Measurements from ENCODE around the gene SIRT7.

The SIRT7 gene

DNA sequence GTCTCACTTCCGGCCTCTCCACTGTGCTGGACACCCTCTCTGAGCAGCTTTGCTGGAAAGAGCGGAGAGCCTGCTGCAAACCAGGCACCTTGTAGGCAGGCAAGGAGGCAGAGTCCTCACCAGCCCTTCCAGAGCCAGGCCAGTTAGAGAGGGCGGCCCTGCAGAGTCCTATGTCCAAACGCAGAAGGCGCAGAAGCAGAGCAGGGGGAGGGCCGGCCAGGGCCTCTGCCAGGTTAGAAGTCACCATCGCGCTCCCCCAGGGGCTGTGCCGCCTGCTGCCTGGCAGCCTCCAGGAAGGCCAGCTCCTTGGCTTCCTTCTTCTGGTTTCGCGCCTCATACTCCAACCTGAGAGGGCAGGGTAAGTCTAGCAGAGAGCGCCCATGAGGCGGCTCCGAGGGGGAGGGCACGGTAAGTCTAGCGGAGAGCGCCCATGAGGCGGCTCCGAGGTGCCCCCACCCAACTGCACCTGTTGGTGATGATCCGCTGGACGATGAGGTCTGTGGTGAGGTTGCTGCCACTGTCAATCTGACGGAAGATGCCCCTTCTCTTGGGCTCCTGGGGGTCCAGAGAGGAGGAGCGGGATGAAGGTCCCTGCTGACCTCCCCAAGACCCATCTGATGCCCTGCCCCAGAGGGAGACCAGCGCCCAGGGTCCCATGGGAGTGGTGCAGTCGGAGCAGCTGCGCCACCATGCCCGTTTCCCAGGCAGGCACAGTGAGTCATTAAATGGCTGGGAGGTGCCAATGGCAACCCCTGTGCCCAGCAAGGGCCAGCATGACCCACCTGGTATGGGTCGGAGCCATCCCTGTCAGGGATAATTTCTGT, 13.2 kb downstream of the SIRT7 start:
- no peak for DNase-seq

DNA sequence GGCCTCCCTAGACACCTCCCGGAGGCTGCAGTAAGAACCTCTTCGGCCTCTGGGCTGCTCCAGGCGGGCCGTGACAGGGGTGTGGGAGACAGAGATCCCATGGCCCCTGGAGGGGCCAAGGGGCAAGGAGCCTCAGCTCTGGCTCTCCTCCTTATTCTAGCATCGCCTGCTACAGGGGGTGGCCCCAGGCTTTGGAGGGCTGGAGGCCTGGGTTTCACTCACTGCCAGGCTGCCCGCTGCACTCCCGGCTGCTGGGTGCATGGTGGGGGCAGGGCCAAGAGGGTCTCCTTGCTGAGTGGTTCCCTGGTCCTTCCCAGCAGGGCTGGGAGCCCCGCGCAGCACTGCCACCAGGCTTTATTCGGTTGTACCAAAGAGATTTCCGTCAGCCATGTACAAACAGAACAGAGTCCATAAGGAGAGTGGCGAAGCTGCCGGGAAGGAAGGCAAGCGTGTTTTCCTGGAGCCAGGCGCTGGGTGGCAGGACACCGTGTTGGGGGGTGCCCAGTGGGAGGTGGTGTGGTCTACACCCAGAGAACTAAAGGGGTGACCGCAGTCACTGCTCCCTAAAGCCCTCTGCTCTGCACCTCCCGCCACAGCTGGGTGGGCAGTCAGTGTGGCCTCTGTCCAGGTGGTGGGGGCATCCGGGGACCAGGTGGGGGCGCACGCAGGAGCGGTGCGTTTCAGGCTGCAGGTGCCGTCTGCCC, 13.9 kb downstream of the SIRT7 start:
- no peak for DNase-seq

DNA sequence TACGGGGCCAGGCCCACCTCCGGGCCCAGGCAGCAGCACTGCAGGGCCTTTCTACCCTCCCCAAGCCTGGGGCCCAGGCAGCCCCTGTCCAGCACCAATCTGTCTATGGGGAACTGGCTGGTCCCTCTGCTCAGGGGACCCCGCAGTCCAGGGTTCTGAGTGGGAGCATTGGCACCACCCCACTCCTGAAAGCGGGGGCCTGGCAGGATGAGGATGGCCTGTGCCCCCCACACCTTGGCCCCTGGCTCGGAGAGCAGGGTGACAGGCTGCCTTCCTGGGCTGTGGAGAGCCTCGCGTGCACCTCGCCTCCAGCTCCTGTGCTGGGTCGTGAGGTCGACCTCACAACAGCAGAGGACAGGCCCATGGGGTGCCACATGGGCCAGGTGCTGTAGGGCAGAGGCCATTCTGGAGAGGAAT, 14.6 kb downstream of the SIRT7 start:
- DNase-seq = no peak

DNA sequence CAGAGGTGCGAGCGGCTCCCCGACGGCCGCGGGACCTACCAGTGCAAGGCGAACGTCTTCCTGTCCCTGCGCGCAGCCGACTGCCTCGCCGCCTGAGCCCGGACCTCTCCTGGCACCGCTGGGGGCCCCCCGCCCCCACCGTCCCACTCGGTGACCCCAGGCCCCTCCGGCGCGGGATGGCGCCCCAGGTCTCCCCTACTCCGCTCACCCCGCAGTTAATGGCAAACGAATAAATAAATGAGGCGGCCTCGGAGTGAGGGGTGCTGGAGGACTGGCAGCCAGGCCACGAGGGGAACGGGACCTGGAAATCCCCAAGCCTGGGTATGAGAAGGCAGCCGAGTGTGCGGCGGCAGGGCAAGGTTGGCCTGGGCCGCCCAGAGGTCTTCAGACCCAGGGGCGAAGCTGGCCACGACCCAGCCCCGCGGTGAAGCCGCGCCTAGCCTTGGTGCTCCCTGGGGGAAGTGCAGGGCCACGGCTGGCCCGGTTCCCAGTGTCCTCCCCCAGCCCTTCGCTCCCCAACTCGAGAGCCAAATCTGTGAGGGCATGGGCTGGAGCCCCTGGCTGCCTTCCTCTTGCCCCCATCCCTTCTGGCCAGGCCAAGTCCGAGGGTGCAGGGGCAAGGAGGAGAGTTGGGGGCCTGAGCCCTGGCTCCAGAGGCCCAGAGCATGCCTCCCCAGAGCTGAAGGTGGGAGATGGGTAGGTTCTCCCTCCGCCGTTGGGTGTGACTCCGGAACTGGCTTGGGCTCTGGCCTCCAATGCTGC, 15.1 kb downstream of the SIRT7 start:
- DNase-seq = no peak

DNA sequence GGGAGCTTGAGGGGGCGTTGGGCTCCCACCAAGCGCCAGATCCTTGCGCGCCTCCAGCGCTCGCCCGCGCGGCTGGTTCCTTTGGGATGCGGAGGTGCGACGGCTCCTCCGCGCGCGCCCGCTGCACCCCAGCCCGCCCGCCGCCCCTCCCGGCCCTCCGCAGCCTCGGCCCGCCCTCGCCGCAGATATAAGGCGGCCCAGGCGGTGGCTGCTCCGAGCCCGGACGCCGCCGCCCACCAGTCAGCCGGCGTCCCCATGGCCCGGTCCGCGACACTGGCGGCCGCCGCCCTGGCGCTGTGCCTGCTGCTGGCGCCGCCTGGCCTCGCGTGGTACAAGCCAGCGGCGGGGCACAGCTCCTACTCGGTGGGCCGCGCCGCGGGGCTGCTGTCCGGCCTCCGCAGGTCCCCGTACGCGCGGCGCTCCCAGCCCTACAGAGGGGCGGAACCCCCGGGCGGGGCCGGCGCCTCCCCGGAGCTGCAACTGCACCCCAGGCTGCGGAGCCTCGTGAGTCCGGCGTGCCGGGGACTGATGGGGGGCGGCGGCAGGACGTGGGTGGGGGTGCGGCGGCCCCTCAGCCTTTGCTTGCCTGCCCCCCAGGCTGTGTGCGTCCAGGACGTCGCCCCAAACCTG, 15.8 kb downstream of the SIRT7 start, which contains the start of gene NPB:
TSS of gene NPB (plus strand) at position 216 of the 630 bp plus-strand sequence. CDS start at position 256, 40 bp downstream.
- DNase-seq = no peak

DNA sequence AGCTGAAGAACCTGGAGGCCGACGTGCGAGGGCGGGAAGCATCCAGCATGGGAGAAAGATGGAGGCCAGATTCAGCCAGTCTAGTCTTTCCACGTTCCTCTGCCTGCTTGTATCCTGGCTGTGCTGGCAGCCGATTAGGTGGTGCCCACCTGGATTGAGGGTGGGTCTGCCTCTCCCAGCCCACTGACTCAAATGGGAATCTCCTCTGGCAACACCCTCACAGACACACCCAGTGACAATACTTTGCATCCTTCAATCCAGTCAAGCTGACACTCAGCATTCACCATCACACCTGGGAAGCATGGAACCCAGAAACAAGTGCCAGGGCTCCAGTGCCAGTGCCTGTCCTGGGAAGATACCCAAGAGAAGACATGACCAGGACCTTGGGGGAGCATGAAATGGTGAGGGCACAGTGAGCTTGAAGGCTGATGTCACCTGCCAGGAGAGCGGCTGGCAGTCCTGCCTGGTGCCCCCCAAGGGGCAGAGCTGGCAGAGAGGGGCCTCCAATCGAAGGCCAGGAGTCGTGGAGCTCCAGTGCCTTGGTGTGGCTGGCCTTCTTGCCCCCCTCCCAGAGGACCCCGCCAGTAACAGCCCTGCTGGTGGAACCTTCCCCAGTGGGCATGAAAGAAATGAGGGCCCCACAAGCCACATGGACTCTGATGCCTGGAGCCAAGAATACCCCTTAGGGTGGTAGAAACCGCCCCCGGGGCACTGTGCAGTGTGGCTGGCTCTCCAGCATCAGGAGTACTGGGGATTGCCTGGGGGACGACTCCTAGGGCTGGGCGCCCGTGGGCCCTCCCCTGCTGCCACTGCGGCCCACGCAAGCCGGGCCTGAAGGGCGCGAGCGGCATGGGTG, 16.6 kb downstream of the SIRT7 start:
- DNase-seq = no peak

DNA sequence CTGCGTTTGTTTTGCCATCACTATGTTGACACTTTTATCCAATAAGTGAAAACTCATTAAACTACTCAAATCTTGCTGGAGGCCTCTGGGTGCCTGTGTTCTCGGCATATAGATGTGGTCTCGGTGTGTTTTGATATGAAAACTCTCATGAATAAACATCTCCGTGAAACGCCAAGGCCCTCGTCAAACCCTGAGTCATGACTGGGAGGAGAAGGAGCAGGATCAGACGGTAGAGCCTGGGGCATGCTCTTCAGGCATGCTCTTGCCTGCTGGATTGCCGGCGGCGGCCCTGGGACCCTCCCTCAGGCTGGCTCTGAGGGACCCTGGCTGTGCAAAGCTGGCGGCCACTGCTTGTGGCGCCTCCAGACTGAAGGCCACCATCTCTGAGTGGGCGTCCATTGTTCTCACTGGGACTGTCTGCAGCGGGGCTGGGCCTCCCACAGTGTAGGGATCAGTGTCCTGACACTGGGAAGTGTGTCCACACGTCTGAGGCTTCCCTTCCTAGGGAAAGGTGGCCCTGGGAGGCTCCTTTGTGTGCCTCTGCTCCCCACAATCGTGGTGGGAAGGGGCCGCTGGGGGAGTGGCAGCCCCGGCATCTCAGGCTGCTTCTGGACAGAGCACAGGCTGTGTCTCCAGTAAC, 17.7 kb downstream of the SIRT7 start:
- DNase-seq = no peak

DNA sequence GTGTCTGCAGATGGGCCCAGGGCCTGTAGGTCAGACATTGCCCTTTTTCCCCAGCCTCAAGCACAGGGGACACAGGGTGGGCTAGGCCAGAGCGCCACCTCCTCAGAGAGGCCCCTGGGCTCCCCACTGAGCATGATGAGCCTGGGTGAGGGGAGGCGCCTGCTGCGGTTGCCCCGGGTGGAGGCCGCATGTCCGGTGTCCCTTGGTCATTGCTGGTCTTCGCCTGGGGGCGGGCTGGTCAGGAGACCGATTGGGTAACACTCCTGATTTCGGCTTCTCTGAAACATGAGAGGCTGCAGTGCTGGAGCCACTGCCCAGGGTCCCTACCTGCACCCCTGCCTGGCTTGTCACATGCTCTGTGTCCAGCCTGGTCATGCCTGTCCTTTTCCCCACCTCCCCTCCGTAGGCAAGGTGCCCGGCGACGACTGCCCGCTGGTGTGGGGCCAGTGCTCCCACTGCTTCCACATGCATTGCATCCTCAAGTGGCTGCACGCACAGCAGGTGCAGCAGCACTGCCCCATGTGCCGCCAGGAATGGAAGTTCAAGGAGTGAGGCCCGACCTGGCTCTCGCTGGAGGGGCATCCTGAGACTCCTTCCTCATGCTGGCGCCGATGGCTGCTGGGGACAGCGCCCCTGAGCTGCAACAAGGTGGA, 18.3 kb downstream of the SIRT7 start:
- DNase-seq = no peak

DNA sequence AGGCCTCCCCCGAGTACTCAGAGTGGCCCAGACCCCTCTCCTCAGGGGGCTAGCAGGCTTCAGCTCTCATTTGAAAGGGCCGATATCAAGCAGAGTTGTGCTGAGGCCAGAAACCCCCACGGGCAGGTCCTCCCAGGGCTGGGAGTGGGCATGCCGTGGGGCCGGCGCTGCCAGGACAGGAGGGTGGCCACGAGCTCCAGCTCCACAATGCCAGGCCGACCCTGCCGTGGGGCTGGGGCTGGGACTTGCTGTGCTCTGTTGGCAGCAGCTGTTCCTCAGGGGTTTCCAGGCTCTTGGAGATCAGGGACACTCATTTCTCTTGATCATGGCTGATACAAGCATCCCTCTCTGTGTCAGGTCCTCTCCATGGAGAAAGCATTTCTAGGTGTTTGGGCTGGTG, 19.1 kb downstream of the SIRT7 start:
- DNase-seq = no peak

DNA sequence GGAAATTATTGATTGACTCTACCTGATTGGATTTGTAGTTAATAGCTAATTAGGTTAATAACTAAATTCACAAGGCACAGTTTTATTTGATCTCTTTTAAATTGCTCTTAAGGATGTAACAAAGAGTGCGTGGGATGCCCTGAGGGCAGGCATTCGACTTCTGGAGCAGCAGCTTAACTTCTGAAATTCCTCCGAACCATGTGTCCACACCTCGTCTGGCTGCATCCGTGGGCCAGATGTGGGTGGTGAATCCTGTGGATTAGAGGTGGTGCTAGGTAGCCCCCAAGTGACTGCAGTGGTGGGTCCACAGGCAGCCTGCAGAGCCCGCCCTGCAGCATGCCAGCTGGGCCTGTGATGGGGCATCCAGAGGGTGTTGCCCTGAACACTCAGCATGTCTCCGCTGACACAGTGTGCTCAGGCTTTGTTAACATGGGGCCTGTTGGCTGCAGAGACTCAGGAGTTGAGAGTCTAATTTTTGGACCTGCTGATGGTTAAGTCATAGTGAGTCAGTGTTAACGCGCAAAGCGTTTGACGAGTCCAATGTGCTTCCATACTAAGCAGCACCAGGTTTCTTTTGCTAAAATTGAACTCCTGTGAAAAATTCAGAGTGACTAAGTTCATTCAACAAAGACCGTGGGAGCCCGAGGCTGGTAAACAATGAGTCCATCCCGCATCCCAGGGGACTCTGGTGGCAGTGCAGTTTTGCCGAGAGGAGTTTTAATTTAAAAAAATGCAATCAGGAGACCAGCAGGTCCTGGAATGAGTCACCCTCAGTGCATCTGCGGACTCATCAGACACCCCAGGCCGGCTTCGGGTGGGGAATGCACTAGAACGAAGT, 19.7 kb downstream of the SIRT7 start:
- DNase-seq = no peak

DNA sequence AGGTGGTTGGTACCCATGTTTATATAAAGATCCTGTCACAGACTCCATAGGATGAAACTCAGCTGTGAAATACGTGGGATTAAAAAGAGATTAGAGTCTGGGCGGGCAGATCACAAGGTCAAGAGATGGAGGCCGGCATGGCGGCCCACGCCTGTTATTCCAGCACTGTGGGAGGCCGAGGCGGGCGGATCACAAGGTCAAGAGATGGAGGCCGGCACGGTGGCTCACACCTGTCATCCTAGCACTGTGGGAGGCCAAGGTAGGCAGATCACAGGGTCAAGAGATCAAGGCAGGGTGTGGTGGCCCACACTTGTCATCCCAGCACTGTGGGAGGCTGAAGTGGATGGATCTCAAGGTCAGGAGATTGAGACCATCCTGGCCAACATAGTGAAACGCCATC, 22.6 kb downstream of the SIRT7 start:
- no peak for DNase-seq

DNA sequence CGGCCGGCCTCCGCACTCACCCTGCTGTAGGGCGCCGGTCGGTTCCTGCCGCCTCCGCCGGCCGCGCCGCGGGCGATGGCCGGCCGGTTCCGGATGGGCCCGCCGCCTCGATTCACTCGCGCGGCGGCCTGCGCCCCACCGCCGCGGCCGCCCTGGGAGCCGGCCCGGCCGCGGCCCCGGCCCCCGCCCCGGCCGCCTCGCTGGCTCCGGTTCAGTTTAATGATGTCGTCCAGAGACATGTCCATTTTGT, 26.7 kb downstream of the SIRT7 start:
- DNase-seq = no peak

DNA sequence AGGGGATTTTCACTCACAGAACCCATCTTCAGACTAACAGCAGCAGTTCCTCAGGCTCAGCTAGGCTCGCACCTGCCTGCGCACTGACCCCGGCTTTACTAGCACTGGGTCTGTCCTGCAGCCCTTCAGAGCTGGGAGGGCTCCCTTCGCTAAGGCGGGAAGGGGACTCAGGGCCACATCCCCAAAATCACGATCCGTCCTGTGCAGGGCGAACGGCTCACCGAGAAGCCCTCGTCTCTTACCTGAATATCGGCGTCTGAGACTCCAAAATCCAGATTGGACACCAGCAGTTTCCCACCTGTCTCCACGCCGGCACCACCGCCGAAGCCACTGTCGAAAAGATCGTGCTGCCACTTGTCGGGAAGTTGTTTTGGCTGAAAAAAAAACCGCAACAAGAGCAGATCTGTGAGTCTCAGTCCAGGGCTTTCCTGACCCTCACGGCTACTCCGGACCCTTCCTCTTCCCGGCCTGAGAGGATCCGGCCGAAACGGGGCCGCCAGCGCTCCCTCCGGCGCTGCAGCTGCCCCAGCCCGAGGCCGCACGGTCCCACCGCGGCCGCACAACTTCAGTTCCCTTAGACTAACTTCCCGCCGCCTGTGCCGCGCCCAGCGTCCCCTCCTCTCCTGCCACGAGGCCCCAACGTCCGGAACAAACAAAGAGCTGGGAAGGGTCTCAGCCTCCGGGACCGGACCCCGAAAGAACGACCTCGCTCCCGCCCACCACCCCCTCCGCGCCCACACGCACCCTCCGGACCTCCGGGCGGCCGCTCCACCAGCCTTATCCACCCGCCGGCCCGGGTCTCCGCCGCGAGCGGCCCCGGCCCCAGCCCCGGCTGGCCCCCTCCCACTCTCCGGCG, 27.3 kb downstream of the SIRT7 start:
- DNase-seq = no peak

DNA sequence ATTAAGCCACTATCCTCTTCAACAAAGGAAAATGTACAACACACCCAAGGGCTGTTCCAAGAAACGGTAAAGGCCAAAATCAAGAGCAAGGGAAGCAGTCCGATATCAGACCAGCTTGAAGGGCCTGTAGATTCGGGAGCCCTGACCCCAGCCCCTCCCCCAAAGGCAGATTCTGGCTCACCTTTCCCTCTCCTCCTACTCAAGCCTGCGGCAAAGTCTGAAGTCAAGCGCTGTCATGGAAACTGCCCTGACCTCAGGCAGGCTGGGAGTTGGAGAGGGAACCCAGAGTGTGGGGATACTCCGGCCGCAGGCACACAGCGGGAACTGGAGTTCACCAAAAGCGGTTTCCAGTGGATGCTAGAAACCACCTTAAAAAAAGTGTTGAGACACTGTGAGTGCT, 28.4 kb downstream of the SIRT7 start:
- DNase-seq = no peak

DNA sequence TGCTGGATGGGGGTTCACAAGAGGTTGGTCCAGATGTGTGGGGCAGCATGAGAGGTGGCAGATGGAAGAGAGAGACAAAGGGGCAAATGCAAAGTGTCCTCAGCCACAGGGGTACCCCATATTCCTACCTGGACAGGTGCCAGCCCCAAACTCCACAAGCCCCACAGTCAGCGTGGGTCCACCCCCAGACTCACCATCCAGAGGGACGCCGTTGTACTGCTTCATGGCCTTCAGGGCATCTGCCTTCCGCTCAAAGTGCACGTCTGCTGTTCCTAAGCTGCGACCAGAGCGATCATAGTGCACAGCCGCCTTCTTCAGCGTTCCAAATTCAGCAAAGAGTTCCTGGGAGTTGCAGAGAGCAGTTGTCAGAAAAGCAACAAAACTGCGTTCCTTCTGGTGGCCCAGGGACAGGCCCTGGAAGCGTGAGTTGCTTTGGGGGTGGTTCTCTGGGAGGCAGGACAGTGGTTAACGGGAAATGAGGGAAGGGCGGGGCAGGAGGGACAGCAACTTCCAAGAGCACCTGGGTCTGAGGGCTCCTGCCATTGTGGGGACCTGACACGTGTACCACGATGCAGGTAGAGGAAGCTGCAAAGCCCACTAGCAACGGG, 28.9 kb downstream of the SIRT7 start:
- DNase-seq = no peak

DNA sequence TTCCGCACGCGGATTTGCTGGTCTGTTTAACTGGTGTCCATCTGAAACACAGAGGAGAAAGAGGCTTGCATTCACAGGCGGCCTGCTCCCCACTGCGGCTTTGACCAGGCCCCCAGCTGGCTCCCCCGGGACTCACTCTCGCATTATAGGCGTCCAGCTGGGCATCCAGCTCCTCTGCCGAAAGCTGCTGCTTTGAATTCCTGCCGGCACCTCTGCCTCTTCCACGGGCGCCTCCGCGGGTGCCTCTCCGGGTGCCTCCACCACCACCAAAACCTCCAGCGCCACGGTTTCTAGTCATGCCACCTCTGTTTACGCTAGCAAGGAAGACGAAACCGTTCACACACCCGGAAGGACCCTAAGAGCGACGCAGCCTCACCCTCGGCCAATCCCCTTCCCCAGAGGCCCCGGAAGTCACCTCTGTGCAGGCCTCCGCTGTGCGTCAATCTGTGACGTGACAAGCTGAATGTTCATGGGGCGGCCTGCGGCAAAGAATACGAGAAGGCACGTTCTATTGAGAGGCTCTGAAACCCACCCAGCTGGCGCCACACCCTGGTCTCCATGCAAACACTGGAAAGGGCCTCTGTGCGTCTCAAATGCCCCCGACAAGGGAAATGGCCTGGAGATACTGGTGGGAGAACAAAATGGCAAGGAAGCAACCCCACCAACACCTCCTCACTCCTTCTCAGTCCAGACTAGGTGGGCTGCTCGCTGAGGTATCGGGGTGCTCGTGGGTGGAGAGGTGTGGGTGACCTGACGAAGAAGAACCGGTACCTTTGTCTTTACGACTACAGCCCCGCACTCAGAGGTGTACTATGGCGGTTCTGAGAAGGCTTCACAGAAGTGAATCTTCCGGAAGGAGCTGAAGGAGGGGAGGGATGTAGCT, 29.6 kb downstream of the SIRT7 start:
- no peak for DNase-seq

DNA sequence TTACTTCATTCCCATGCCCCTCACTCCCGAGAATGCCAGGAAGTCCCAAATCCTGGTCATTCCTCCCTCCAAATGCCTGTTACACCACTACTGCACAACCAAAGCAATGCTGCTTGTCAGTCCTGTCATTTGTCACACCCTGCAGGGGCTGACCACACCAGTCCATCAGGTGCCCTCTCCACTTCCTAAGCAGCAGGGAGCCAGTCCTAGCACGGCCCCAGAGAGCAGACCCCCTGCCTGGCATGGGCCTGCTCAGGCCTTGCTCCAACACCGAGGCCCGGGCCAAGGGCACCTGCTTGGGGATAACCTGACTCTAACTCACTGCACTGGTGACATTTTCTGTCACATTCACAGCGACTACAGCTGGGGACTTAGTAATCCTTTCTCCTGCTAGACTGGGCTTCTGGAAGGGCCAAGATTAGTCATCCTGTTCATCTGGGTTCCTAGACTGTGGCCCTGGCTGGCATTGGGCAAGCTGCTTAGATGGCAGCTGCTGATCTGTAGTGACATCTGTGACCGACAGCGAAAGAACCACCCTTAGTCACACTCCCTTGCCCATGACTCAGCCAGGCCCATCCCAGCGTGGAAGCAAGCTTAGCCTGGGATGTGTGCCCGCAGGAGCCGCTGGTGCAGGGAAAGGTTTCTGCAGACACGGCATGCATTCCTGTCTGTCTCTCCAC, 32.0 kb downstream of the SIRT7 start:
- no peak for DNase-seq

Measured in NCI-H187 treated with DMSO at 0.1 percent for 48 hours (cell line).